Measurements from ENCODE around the gene CYSLTR2. TPM values are rescaled to one million over a fixed set of nuclear protein-coding genes. Genes with fewer than 3 reads are reported as not detected.

CYSLTR2 gene
- total and polyA plus RNA-seq, 9 of the 15 experiments (the other 6 are each of a cell fraction or from before 2014, with no cell fraction given): not detected

DNA sequence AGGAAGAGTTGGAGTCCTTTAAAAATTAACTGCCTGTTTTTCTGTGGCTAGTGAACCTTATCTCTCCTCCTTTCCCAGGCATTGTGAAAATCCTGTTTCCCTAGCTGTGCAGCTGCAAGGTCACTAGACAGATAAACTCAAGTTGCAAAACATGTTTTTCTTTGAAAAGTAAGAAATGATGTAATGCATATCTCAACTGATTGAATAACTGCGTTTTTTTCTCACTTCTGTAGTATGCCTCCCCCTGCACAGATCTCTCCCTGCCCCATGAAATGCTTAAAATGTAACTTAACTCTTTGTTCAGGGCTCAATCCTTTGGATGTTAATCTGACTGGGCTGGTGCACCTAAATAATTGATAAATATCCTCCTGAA, 27.7 kb upstream of the CYSLTR2 start (continued):
- TF ChIP-seq POLR2AphosphoS5 (IDR thresholded peaks at IDR 0.05; ENCODE audit: control insufficient read depth, insufficient read depth, low read depth, low read length) (peak; percentile 25; the same call in 1 of the 2 replicates), SLC30A9 (CRISPR knock-in tag; IDR thresholded peaks at IDR 0.05) (no peak), NR1H2 (CRISPR knock-in tag; IDR thresholded peaks at IDR 0.05) (no peak), DACH1 (IDR thresholded peaks at IDR 0.05; ENCODE audit: partially characterized antibody) (no peak), POLR2G (IDR thresholded peaks at IDR 0.05; ENCODE audit: low read depth, low read length) (no peak), SNIP1 (IDR thresholded peaks at IDR 0.05; ENCODE audit: low read depth) (no peak), ATF7 (IDR thresholded peaks at IDR 0.05) (peak; percentile 97), CHD4 (IDR thresholded peaks at IDR 0.05; ENCODE audit: insufficient read depth, insufficient replicate concordance, low read depth, low read length, poor library complexity, severe bottlenecking) (no peak), RNF2 (IDR thresholded peaks at IDR 0.05) (peak; percentile 67; the same call in 1 of the 2 replicates), SRSF1 (IDR thresholded peaks at IDR 0.05; ENCODE audit: low read depth, low read length) (no peak), HLTF (IDR thresholded peaks at IDR 0.05) (no peak), GTF2F1 (IDR thresholded peaks at IDR 0.05; ENCODE audit: low read depth, low read length) (no peak), MCM2 (IDR thresholded peaks at IDR 0.05; ENCODE audit: low read depth) (no peak), CHD2 (IDR thresholded peaks at IDR 0.05; ENCODE audit: low read depth, low read length) (no peak), ELF2 (CRISPR knock-in tag; IDR thresholded peaks at IDR 0.05) (no peak), EP300 (IDR thresholded peaks at IDR 0.05; ENCODE audit: low read length) (peak; percentile 85), RBM34 (IDR thresholded peaks at IDR 0.05; ENCODE audit: borderline replicate concordance, insufficient read depth, low read length) (no peak), SRSF7 (optimal IDR thresholded peaks at IDR 0.05; ENCODE audit: low read depth, low read length) (no peak), ZNF408 (CRISPR knock-in tag; IDR thresholded peaks at IDR 0.05; ENCODE audit: low read depth) (no peak), SMARCC2 (IDR thresholded peaks at IDR 0.05; ENCODE audit: low read depth) (no peak), RUNX1 (IDR thresholded peaks at IDR 0.05; ENCODE audit: low read depth) (no peak), ZNF717 (CRISPR knock-in tag; IDR thresholded peaks at IDR 0.05) (no peak), EHMT2 (IDR thresholded peaks at IDR 0.05) (no peak), NBN (IDR thresholded peaks at IDR 0.05; ENCODE audit: low read depth) (no peak), ZNF507 (tag; conservative IDR thresholded peaks at IDR 0.05) (no peak), ARHGAP35 (IDR thresholded peaks at IDR 0.05; ENCODE audit: partially characterized antibody) (no peak), TGIF2 (CRISPR knock-in tag; IDR thresholded peaks at IDR 0.05) (no peak), RCOR1 (IDR thresholded peaks at IDR 0.05; ENCODE audit: borderline replicate concordance in 1 of 2, low read depth in 2 of 2, low read length in 2 of 2) (peak in 1 of 2 experiments; percentile 70; a peak in 2 of 4 replicates)
- TF ChIP-seq, protein P1, sequence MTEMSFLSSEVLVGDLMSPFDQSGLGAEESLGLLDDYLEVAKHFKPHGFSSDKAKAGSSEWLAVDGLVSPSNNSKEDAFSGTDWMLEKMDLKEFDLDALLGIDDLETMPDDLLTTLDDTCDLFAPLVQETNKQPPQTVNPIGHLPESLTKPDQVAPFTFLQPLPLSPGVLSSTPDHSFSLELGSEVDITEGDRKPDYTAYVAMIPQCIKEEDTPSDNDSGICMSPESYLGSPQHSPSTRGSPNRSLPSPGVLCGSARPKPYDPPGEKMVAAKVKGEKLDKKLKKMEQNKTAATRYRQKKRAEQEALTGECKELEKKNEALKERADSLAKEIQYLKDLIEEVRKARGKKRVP (CRISPR knock-in tag; IDR thresholded peaks at IDR 0.05): peak; percentile 55; the same call in 1 of the 2 replicates
- TF ChIP-seq, protein P2, sequence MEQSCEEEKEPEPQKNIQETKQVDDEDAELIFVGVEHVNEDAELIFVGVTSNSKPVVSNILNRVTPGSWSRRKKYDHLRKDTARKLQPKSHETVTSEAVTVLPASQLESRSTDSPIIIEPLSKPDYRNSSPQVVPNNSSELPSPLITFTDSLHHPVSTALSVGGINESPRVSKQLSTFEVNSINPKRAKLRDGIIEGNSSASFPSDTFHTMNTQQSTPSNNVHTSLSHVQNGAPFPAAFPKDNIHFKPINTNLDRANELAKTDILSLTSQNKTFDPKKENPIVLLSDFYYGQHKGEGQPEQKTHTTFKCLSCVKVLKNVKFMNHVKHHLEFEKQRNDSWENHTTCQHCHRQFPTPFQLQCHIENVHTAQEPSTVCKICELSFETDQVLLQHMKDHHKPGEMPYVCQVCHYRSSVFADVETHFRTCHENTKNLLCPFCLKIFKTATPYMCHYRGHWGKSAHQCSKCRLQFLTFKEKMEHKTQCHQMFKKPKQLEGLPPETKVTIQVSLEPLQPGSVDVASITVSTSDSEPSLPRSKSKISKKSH (CRISPR knock-in tag; IDR thresholded peaks at IDR 0.05): no peak

Measured in K562 (cell line).